K562 (cell line): ENCODE data around the gene CDK5RAP3. TPM values are rescaled to one million over a fixed set of nuclear protein-coding genes. Genes with fewer than 3 reads are reported as not detected.

Experiments
- CGGBP1 ChIP-seq: fragments of 250-450 bp; sonication (Bioruptor Pico); IDR thresholded peaks from 2 replicates; pipeline ENCODE4 v1.9.0; 2021; ENCODE audit warnings: mild to moderate bottlenecking
- GABPB1 ChIP-seq: sonication (generic); formaldehyde crosslinking; IDR thresholded peaks from 2 replicates; pipeline ENCODE4 v1.8.0; 2022; ENCODE audit warnings: mild to moderate bottlenecking, missing genetic modification reagents
- HDAC3 ChIP-seq: fragments of 450-650 bp; IDR thresholded peaks from 2 replicates; pipeline ENCODE4 v1.6.1; 2018; ENCODE audit warnings: borderline replicate concordance, mild to moderate bottlenecking, moderate library complexity; ENCODE audit not compliant: partially characterized antibody
- HMGXB4 ChIP-seq: sonication (generic); formaldehyde crosslinking; IDR thresholded peaks from 2 replicates; pipeline ENCODE4 v1.8.1; 2023; ENCODE audit warnings: mild to moderate bottlenecking, missing genetic modification reagents
- L3MBTL2 ChIP-seq: fragments of 450-650 bp; IDR thresholded peaks from 2 replicates; pipeline ENCODE4 v1.6.1; 2016; ENCODE audit warnings: mild to moderate bottlenecking, moderate library complexity
- TFAP4 ChIP-seq: sonication (generic); formaldehyde crosslinking; IDR thresholded peaks from 2 replicates; pipeline ENCODE4 v1.8.0; 2022; ENCODE audit warnings: missing genetic modification reagents, mild to moderate bottlenecking, moderate library complexity, borderline replicate concordance
- THAP12 ChIP-seq: fragments of 250-450 bp; sonication (Bioruptor Pico); IDR thresholded peaks from 2 replicates; pipeline ENCODE4 v1.9.0; 2021; ENCODE audit warnings: mild to moderate bottlenecking, inconsistent platforms
- ZBTB5 ChIP-seq: fragments of 450-650 bp; IDR thresholded peaks from 2 replicates; pipeline ENCODE4 v1.6.1; 2017; ENCODE audit warnings: antibody characterized with exemption
- ZC3H8 ChIP-seq: fragments of 450-650 bp; IDR thresholded peaks from 2 replicates; pipeline ENCODE4 v1.6.1; 2017
- ZNF121 ChIP-seq: sonication (generic); formaldehyde crosslinking; conservative IDR thresholded peaks from 2 replicates; pipeline ENCODE4 v1.8.0; 2022; ENCODE audit warnings: missing genetic modification reagents
- ZNF354B ChIP-seq: fragments of 250-450 bp; sonication (Bioruptor Pico); IDR thresholded peaks from 2 replicates; pipeline ENCODE4 v1.4.0; 2020
- ZNF449 ChIP-seq: fragments of 250-450 bp; sonication (Bioruptor Pico); IDR thresholded peaks from 2 replicates; pipeline ENCODE4 v1.8.0; 2022; ENCODE audit warnings: moderate library complexity, mild to moderate bottlenecking, inconsistent platforms
- ZNF592 ChIP-seq: fragments of 450-650 bp; IDR thresholded peaks from 2 replicates; pipeline ENCODE4 v1.6.1; 2017; ENCODE audit warnings: antibody characterized with exemption, mild to moderate bottlenecking
- polyA plus RNA-seq, 8 experiments: library from polyadenylated mRNA; depleted of rRNA in 4 of 8; stranded (reverse) in 5 of 8; unstranded in 3 of 8; fragments of >200 nt; fragmentation: Nextera tagmentation in 2 of 8; fragmentation: Illumina TruSeq in 1 of 8; extraction: Ambion mirVana in 2 of 8; extraction: Trizol in 1 of 8; gene quantifications; 2 replicates each; pipeline versions ENCODE4 v1.2.1 to v1.2.3, GENCODE V29; 2011 to 2014; ENCODE audit warnings: inconsistent platforms in 1 of 8, missing spikeins in 1 of 8
- total RNA-seq, 7 experiments: library from RNA; depleted of rRNA in 6 of 7; stranded (reverse); fragments of >200 nt in 6 of 7; fragmentation: Illumina TruSeq in 2 of 7; extraction: Trizol in 2 of 7; gene quantifications; 2 replicates each; pipeline versions ENCODE4 v1.2.1 to v1.2.3, GENCODE V29; 2011 to 2021; ENCODE audit warnings: low replicate concordance in 1 of 7

Gene CDK5RAP3
- total and polyA plus RNA-seq, 9 of the 15 experiments (the other 6 are each of a cell fraction or from before 2014, with no cell fraction given): 44.2 to 202 (median 91.5) TPM

- no peak for TF ChIP-seq ZNF449 (CRISPR knock-in tag)
- no peak for TF ChIP-seq CGGBP1
- no peak for TF ChIP-seq ZNF121 (CRISPR knock-in tag)
- peak; percentile 54; the same call in 1 of the 2 replicates for TF ChIP-seq THAP12 (CRISPR knock-in tag)
- peak; percentile 84 for TF ChIP-seq ZBTB5
- no peak for TF ChIP-seq ZC3H8
- no peak for TF ChIP-seq HDAC3
- no peak; the same call in 1 of the 2 replicates for TF ChIP-seq HMGXB4
- peak; percentile 67; the same call in 1 of the 2 replicates for TF ChIP-seq GABPB1 (CRISPR knock-in tag)
- peak; percentile 73 for TF ChIP-seq TFAP4 (CRISPR knock-in tag)
- no peak for TF ChIP-seq ZNF354B (CRISPR knock-in tag)
- peak; percentile 97 for TF ChIP-seq ZNF592
- TF ChIP-seq L3MBTL2: peak; percentile 99
Measured at GRCh38 chr17:47941246-47942095, 29.4 kb upstream of the CDK5RAP3 start, which contains the start of gene PNPO (continued).
